PC-9 (cell line): Measurements from ENCODE around the gene PAX4.

ENCODE experiments used
- EZH2 ChIP-seq: fragments of 200-600 bp; sonication (generic); IDR thresholded peaks from 2 replicates; pipeline ENCODE4 v1.8.0; 2017; ENCODE audit warnings: antibody characterized with exemption, low read depth
- TF ChIP-seq, protein P1 (sequence below): fragments of 200-600 bp; sonication (generic); conservative IDR thresholded peaks from 2 replicates; pipeline ENCODE4 v1.6.1; 2017; ENCODE audit warnings: mixed run types, antibody characterized with exemption, mild to moderate bottlenecking, moderate library complexity

DNA sequence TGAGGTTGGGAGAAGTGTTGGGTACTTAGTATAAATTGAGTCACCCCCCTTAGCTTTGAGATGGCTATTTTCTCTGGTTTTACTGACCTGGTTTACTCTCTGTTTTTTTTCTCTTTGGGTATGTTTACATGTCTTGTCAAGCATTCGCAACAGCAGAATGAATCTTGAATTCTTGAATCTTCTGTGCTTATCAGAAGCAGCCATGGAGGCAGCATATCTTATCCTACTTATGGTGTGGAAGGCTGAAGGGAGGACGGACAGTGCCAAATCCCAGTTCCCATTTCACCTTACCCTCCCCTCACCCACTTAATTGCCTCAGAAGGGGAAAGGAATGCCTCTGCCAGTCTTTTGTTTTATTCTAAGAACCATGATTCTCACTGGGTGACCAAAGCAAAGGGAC lies 37.8 kb upstream of the PAX4 start:
- TF ChIP-seq, protein P1, sequence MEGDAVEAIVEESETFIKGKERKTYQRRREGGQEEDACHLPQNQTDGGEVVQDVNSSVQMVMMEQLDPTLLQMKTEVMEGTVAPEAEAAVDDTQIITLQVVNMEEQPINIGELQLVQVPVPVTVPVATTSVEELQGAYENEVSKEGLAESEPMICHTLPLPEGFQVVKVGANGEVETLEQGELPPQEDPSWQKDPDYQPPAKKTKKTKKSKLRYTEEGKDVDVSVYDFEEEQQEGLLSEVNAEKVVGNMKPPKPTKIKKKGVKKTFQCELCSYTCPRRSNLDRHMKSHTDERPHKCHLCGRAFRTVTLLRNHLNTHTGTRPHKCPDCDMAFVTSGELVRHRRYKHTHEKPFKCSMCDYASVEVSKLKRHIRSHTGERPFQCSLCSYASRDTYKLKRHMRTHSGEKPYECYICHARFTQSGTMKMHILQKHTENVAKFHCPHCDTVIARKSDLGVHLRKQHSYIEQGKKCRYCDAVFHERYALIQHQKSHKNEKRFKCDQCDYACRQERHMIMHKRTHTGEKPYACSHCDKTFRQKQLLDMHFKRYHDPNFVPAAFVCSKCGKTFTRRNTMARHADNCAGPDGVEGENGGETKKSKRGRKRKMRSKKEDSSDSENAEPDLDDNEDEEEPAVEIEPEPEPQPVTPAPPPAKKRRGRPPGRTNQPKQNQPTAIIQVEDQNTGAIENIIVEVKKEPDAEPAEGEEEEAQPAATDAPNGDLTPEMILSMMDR, result no peak
- TF ChIP-seq EZH2, result no peak
